ENCODE results near the gene SMIM22.
A peak's percentile ranks its signal among the peaks of the same experiment; 100 is the strongest.

SMIM22 gene

GRCh38 chr16:4797805-4798252 lies 2.7 kb downstream of the SMIM22 start:
- DNase-seq, result no peak

DNA sequence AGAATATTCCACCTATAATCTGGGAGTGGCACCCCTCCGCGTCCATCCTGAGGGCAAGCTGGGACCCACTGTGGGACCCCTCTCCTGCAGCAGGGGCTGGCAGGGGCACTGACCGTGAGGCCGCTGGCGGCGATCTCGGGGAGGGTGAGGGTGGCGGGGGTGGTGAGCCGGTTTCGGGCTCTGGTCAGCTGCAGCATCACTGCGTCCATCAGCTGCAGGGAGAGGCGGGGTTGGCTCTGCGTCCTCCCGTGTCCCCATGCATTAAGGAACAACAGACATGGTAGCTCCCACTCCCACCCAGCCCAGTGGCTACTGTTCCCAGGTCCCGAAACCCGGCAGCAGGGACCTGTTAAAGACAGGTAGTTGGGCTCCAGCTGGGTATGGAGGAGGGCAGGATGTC lies 3.3 kb downstream of the SMIM22 start:
- no peak for DNase-seq

- DNase-seq, result no peak
Observed at GRCh38 chr16:4799171-4799855, 4.1 kb downstream of the SMIM22 start.

- DNase-seq, result peak; percentile 55
Observed at GRCh38 chr16:4800290-4801041, 5.3 kb downstream of the SMIM22 start.

DNA sequence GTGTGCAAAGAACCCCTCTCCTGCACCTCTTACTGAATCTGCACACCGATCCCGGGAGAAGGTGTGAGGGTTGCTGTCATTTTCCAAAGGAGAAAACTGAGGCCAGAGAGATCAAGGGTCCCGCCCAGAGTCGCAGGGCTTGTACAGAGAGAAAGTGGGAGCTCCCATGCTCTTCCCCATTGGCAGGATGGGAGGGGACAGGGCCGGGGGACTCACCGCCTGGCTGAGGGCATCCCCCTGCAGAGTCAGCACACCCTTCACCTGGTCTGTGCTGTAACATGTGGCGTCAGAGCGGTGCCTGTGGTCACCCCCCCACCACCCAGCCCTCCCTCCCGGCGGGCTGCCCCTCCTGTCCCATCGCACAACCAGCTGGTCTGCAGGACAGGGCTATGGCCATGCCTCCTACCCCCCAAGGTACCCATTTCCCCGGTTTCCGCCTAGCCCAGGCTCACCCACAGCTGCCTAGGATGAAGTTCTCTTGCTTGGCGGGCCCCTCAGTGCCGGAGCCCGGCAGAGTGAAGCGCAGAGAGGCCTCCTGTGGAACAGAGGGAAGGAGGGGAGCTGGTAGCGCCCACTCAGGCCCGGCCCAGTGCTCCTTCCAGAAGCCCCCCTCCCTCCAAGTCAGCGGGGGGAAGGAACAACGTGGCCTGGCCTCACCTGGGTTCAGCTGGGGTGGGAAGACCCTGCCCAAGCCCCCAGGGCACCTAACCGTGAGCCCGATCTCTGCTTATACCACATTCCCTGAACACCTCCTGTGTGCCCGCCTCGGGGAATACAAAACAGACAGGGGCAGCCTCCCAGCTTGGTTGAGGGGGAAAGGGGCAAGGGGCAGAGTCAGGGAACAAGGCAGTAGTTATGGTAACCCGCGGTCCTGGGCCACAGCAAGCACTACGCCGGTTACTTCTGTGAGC lies 6.1 kb downstream of the SMIM22 start:
- DNase-seq, result no peak

- DNase-seq, result peak; percentile 92
Observed at GRCh38 chr16:4801962-4802658, 6.9 kb downstream of the SMIM22 start, which contains the start of gene ROGDI. Gene ROGDI, minus strand, starts transcription at chr16:4802633. Its CDS starts 62 bp downstream, at chr16:4802571.

DNA sequence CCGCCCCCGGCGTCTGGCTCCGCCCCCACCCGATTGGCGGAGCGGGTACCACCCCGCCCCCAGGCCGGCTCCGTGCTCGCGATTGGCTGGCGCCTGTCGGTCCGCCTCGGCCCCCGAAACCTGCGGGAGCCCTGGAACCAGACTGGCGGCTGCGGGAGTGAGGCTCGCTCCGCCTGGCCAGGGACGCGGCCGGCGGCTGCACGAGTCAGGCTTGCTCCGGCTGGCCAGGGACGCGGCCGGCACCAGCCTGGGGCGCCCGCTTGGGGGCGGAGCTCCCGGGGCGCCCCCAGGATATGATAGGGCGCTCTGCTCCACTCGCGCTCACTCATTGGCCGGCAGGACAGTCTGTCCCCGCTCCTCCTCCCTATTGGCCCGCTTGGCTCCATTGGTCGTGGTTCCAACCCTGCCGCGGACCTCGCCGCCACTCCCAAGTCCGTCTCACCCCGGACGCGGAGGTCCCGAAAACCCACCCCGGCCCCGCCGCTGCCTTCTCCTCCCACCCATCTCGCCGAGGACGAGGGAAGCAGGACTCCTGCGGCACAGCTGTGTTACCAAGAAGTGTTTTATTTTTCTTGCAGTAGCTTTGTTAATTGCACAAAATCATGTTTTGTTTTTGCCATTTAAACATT lies 7.6 kb downstream of the SMIM22 start:
- peak; percentile 97 for DNase-seq

GRCh38 chr16:4803401-4803844 lies 8.3 kb downstream of the SMIM22 start:
- peak; percentile 42 for DNase-seq

DNA sequence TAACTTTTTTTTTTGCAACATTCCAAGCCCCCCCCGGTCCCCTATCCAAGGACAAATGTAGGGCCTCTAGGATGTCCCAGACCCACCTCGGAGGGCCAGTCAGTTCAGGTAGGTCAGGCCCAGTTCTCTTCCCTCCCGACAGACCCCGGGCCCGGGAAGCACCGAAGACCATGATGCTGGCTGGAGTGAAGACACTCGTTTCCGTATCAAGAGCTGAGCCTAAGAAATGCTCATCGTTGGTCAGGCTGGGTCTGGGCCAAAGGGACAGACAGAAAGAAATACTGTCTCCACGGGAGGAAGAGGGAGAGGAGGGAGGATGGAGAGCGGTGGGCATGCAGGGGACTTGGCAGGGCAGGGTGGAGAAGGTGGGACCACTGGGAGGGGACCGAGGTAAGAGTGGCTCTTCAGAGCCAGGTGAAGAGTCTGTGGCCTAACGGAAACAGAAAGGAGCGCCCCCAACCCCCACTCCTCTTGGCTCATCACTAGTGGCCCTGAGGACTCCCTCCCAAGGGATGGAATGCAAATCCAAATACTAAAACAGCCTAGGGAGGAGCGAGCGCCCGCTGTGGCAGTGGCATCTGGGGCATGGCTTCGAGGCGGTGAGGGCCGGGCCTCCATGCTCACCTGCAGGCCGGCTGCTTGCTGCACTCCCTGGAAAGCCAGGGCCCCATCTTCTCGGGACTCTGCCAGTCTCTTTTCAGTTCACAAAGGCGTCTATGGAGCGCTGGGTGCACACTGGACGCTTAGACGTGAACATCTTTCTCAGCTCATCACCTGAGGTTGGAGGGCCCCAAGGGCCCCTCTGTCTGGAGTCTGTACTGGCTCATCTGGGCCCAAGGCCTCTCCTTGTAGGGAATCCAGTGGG lies 9.0 kb downstream of the SMIM22 start:
- no peak for DNase-seq

GRCh38 chr16:4805231-4805630 lies 10.1 kb downstream of the SMIM22 start:
- DNase-seq, result no peak

- no peak for DNase-seq
Observed at GRCh38 chr16:4806280-4806679, 11.1 kb downstream of the SMIM22 start.

DNA sequence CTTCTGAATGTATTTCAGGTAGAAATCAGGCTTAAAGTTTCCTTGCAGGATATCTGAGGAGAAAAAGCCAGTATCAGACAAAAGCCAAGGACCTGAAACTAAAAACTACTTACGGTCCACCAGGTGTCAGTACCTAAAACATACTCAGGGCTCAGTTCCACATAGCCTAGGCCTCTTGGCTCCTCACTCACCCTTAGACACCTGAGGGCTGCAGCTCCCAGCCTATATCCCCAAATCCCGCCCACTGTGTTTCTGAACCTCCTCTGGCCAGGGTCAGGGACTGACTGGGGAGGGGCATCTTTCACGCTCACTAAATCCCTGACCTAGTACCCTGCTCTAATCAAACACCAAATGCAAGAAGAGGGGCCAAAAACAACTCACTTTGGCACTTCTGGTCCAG lies 16.1 kb downstream of the SMIM22 start:
- no peak for DNase-seq

GRCh38 chr16:4811773-4812172 lies 16.6 kb downstream of the SMIM22 start:
- DNase-seq, result no peak

- no peak for DNase-seq
Observed at GRCh38 chr16:4813251-4814003, 18.3 kb downstream of the SMIM22 start.

GRCh38 chr16:4814046-4814445 lies 18.9 kb downstream of the SMIM22 start:
- no peak for DNase-seq

GRCh38 chr16:4814542-4815173 lies 19.5 kb downstream of the SMIM22 start:
- no peak for DNase-seq

DNA sequence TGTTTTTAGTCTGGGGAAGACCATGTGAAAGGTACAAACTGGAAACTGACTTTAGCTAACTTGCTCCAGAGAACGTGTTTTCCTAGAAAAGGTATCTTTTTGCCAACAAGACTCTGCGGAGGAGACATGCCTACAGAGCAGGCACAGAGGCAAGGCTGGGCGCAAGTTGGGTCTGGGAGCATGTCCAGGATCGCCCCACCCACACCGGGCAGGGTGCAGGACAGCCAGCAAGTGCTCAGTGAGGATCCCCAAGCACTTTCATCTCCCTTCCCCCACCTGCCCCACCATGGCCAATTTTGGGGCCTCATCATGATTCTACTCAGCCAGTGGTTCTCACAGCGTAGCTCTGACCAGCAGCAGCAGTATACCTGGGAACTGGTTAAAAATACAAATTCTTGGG lies 25.5 kb downstream of the SMIM22 start:
- DNase-seq, result no peak

GRCh38 chr16:4825196-4825595 lies 30.0 kb downstream of the SMIM22 start:
- peak; percentile 89 for DNase-seq

DNA sequence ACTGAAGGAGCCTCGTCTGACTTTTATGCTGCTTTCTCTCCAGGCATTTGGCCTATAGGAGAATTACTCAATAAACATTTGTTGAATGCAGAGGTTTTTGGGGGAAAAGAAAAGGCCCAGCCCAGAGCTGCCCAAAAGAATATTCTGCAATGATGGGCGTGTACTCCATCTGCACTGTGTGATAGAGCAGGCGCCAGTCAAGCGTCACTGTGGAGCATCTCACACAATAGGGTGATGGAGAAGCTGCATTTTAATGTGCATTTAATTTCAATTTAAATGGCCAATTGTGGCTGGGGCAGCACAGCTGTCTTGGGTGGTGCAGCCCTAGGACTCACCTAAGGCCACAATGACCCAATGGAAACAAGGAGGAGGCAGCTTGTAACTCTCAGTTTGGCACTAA lies 31.4 kb downstream of the SMIM22 start:
- DNase-seq, result peak; percentile 80

GRCh38 chr16:4826980-4827379 lies 31.8 kb downstream of the SMIM22 start:
- no peak for DNase-seq

Measured in hematopoietic multipotent progenitor cell treated with erythropoietin and hydrocortisone succinate and interleukin-3 and kit ligand, for 6 days (in vitro differentiated cells).